Left lung (tissue), 10 donors: ENCODE data around the gene C17orf67. TPM values are rescaled to one million over a fixed set of nuclear protein-coding genes. Genes with fewer than 3 reads are reported as not detected.

Experiments
- ATAC-seq: fragments of 200-7000 bp; cut with Tn5 transposase; one replicate; pipeline ENCODE4 v1.9.1; 2020; ENCODE audit warnings: moderate library complexity
- DNase-seq, 4 donors: peaks; one replicate each; pipeline ENCODE4 v3.0.0-alpha.2; 2013 to 2020
- H3K27ac ChIP-seq, 2 donors: fragments of 200-600 bp; sonication (generic) in 1 of 2; one replicate each; pipeline versions ENCODE4 v1.5.0 to v1.8.0; 2020 to 2021
- H3K27me3 ChIP-seq, 2 donors: fragments of 200-600 bp; sonication (generic) in 1 of 2; one replicate each; pipeline versions ENCODE4 v1.5.0 to v1.8.0; 2020 to 2021
- H3K36me3 ChIP-seq, 2 donors: fragments of 200-600 bp; sonication (generic) in 1 of 2; one replicate each; pipeline versions ENCODE4 v1.5.0 to v1.8.0; 2020 to 2021
- H3K4me1 ChIP-seq, 2 donors: fragments of 200-600 bp; one replicate each; pipeline ENCODE4 v1.8.0; 2021
- H3K4me3 ChIP-seq, 2 donors: fragments of 200-600 bp; sonication (generic) in 1 of 2; one replicate each; pipeline versions ENCODE4 v1.5.0 to v1.8.0; 2020 to 2021; ENCODE audit warnings: mild to moderate bottlenecking in 1 of 2
- H3K9me3 ChIP-seq, 2 donors: fragments of 200-600 bp; sonication (generic) in 1 of 2; one replicate each; pipeline versions ENCODE4 v1.5.0 to v1.8.0; 2020 to 2021
- intact Hi-C, 2 donors: fragments of 100-400 bp; cut with DNase I; formaldehyde crosslinking; loops; one replicate each; pipeline versions ENCODE4 v1.11.2 to v1.14.2; 2022
- polyA plus RNA-seq, 6 donors: library from polyadenylated mRNA; unstranded; fragments of 120-200 nt; gene quantifications; one replicate each; pipeline ENCODE4 v1.2.1, GENCODE V29; 2013; ENCODE audit not compliant: insufficient read length in 6 of 6
- total RNA-seq, 2 donors: library from RNA; stranded (reverse); fragmentation: NEBNext Ultra II Directional; extraction: Animal tissue kit (Norgen Biotek cat#: 25700); gene quantifications; one replicate each; pipeline ENCODE4 v1.2.1, GENCODE V29; 2021
- TF ChIP-seq, protein P1 (sequence below), 2 donors: fragments of 200-600 bp; sonication (generic) in 1 of 2; IDR thresholded peaks; one replicate each; pipeline versions ENCODE4 v1.5.0 to v1.8.0; 2021; ENCODE audit warnings: antibody characterized with exemption in 2 of 2
- donor health status: DM: no; HTN: yes; CAD: no.
- donor health status: DM: no; HTN: no; CAD: no.

C17orf67 gene
- total and polyA plus RNA-seq, 8 donors = 1.6 to 5.0 (median 3.5) TPM

DNA sequence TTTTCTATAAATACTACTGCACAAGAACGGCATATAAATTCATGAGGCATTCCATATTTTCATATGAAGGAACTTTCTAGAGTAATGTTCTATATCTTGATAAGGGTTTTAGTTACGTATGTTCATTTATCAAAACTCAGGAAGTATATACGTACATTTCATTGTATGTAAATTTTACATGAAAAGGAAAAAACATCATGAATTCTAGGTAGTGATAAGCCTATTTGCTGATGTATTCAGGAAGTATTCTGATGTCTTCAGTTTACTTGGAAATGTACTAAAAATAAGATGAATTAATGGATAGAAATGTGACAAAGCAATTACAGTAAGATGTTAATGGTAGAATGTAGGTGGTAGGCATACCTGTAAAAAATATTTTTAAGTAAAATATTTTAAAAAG, 5.0 kb upstream of the C17orf67 start:
- H3K4me1 ChIP-seq = peaks cover 0 to 43% of the 10 kb centered on the region in 2 donors
- H3K27me3 ChIP-seq = peaks cover 0 to 11% of the 10 kb centered on the region in 2 donors
- H3K27ac ChIP-seq = no peak overlapping the region
- H3K4me3 ChIP-seq = no peak overlapping the region
- intact Hi-C loops = no loop called here
- DNase-seq = no peak
- TF ChIP-seq, protein P1, sequence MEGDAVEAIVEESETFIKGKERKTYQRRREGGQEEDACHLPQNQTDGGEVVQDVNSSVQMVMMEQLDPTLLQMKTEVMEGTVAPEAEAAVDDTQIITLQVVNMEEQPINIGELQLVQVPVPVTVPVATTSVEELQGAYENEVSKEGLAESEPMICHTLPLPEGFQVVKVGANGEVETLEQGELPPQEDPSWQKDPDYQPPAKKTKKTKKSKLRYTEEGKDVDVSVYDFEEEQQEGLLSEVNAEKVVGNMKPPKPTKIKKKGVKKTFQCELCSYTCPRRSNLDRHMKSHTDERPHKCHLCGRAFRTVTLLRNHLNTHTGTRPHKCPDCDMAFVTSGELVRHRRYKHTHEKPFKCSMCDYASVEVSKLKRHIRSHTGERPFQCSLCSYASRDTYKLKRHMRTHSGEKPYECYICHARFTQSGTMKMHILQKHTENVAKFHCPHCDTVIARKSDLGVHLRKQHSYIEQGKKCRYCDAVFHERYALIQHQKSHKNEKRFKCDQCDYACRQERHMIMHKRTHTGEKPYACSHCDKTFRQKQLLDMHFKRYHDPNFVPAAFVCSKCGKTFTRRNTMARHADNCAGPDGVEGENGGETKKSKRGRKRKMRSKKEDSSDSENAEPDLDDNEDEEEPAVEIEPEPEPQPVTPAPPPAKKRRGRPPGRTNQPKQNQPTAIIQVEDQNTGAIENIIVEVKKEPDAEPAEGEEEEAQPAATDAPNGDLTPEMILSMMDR (IDR thresholded peaks at IDR 0.05) = no peak
- no peak for ATAC-seq
- peaks cover 0 to 6% of the 10 kb centered on the region in 2 donors for H3K36me3 ChIP-seq
- H3K9me3 ChIP-seq = no peaks in the 10 kb centered on the region

DNA sequence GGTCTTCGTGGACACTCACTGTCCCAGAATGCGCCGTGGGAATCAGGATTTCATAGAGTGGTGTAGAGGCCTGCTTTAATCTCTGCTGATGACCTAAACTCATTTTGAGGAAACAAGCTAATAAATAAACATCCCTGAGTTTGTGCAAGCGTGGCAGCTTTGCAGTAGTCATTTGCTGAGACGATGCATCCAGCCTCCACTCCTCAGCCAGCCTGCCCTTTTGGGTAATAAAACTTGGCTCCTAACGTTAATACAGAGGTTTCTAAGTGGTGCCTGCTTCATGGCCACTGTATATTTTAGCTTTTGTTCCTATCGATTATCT, 1.5 kb upstream of the C17orf67 start:
- intact Hi-C loops = no loop called here
- TF ChIP-seq, protein P1 (IDR thresholded peaks at IDR 0.05) = no peak
- H3K4me1 ChIP-seq = peaks cover 8 to 52% of the 10 kb centered on the region in 2 donors
- no peaks in the 10 kb centered on the region for H3K9me3 ChIP-seq
- H3K4me3 ChIP-seq = peak overlapping the region; percentile 83
- DNase-seq = no peak
- peaks cover 0 to 11% of the 10 kb centered on the region in 2 donors for H3K27me3 ChIP-seq
- H3K36me3 ChIP-seq = no peaks in the 10 kb centered on the region
- no peak for ATAC-seq
- peak overlapping the region in 1 of 2 donors; percentile 81 for H3K27ac ChIP-seq

DNA sequence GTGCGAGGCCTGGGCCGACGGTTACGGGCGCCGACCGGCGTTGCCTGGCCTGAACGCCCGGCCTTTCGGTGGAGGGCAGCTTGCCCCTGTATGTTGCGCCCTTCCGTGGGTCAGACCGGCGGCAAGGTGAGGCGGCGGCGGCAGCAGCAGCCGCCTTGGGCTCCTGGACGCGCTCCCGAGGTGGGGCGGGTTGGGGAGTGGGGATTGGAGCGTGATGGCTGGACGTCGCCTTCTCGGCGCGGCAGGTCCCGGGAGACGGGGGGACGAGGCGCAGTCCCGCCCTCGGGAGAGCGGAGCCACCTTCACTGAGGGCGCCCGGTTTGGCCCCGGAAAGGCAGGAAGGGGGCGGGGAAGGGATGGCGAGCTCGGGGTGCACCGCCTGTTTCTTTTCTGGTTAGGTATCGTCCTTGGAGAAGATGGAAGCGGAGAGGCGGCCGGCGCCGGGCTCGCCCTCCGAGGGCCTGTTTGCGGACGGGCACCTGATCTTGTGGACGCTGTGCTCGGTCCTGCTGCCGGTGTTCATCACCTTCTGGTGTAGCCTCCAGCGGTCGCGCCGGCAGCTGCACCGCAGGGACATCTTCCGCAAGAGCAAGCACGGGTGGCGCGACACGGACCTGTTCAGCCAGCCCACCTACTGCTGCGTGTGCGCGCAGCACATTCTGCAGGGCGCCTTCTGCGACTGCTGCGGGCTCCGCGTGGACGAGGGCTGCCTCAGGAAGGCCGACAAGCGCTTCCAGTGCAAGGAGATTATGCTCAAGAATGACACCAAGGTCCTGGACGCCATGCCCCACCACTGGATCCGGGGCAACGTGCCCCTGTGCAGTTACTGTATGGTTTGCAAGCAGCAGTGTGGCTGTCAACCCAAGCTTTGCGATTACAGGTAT, 902 bp upstream of the C17orf67 start:
- peak; percentile 21 for ATAC-seq
- no peaks in the 10 kb centered on the region for H3K9me3 ChIP-seq
- peak overlapping the region; percentile 81 to 82 for H3K27ac ChIP-seq
- peaks cover 8 to 52% of the 10 kb centered on the region in 2 donors for H3K4me1 ChIP-seq
- TF ChIP-seq, protein P1 (IDR thresholded peaks at IDR 0.05) = no peak
- H3K27me3 ChIP-seq = peaks cover 0 to 11% of the 10 kb centered on the region in 2 donors
- peak; percentile 23 to 89 (median 46) for DNase-seq
- no peaks in the 10 kb centered on the region for H3K36me3 ChIP-seq
- intact Hi-C loops = no loop called here
- peak overlapping the region; percentile 83 for H3K4me3 ChIP-seq

DNA sequence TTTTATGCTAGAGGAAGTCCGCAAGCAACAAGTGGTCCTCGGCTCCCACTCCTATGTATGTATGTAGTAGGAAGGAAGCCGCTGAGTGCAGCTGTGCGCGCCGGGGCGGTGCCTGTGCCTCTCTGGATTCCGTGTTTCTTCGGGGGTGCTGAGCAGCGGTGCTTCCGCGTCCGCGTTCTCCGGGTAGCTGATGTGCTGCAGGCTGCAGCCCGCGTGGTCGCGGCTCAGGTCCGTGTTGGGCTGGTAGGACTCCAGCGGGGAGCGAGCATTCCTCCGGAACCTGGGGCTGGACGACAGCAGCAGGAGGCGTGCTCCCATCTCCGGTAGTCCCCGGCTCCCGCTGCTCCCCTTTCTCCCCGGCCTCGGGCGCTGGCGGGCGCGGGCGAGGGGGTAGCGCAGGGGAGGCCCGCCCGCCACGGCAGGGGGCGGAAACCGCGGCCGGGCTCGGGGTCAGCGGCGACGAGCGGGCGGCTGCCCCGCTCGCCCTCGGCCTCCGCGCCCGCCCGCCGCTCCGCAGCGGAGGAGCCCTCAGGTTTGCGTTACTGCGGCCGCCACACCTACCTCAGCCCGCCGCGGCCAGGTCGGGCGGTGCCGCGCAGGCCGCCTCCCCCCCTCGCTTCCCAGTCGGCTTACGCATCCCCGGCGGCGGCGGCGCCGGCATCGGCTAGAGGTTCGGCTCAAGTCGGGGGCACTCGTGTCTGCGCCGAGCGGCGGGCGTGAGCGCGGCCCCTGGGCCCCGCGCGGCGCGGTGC, 487 bp downstream of the C17orf67 start:
- peak overlapping the region; percentile 82 to 93 for H3K27ac ChIP-seq
- H3K9me3 ChIP-seq = no peaks in the 10 kb centered on the region
- peaks cover 0 to 6% of the 10 kb centered on the region in 2 donors for H3K36me3 ChIP-seq
- TF ChIP-seq, protein P1 (IDR thresholded peaks at IDR 0.05) = no peak
- H3K4me1 ChIP-seq = peaks cover 8 to 52% of the 10 kb centered on the region in 2 donors
- peak overlapping the region; percentile 83 for H3K4me3 ChIP-seq
- H3K27me3 ChIP-seq = peaks cover 0 to 11% of the 10 kb centered on the region in 2 donors
- intact Hi-C loops = no loop called here
- ATAC-seq (peak; percentile 49), DNase-seq (peak; percentile 27 to 93 (median 53))

DNA sequence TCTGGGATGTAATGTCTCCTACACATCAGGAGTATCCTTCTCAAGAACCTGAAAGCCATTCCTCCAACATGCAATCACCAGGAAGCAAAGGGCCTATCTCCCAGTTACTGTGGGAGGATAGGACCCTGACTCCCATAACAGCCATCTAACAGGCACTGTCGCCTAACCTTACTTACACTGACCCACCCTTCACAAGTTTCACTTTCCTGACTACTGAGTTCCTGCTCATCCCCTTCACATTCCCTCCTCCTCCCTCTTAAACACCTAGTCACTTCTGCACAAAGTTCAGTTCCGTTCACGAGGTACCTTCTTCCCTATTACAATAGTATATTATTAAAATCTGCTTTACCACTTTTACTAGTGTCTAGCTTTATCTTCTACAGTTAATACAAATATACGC, 1.3 kb downstream of the C17orf67 start:
- ATAC-seq (no peak), DNase-seq (no peak)
- Histone ChIP-seq H3K36me3 (peaks cover 0 to 6% of the 10 kb centered on the region in 2 donors), H3K9me3 (no peaks in the 10 kb centered on the region), H3K4me3 (peak overlapping the region; percentile 83), H3K27me3 (peaks cover 0 to 11% of the 10 kb centered on the region in 2 donors), H3K4me1 (peaks cover 8 to 48% of the 10 kb centered on the region in 2 donors), H3K27ac (peak overlapping the region; percentile 82 to 93)
- intact Hi-C loops = no loop called here
- TF ChIP-seq, protein P1 (IDR thresholded peaks at IDR 0.05) = no peak
